Karpas-422 (cell line): Measurements from ENCODE around the gene HSPA12A. TPM values are rescaled to one million over a fixed set of nuclear protein-coding genes. Genes with fewer than 3 reads are reported as not detected.

ENCODE experiments used
- DNase-seq: peaks from one replicate; pipeline ENCODE4 v3.0.0-alpha.2; 2015
- H2AFZ ChIP-seq: fragments of 200-600 bp; sonication (generic); 2 replicates; pipeline ENCODE4 v1.6.1; 2014; ENCODE audit warnings: antibody characterized with exemption, low read length, mixed read lengths
- H3K27ac ChIP-seq: fragments of 200-600 bp; sonication (generic); 2 replicates; pipeline ENCODE4 v1.5.1; 2014; ENCODE audit warnings: mild to moderate bottlenecking, low read length, moderate library complexity
- H3K27me3 ChIP-seq: fragments of 200-600 bp; sonication (generic); 2 replicates; pipeline ENCODE4 v1.6.1; 2014; ENCODE audit warnings: low read length, mixed read lengths
- H3K36me3 ChIP-seq: fragments of 200-600 bp; sonication (generic); 2 replicates; pipeline ENCODE4 v1.6.1; 2014; ENCODE audit warnings: low read length, mixed read lengths; ENCODE audit not compliant: insufficient read depth
- H3K4me1 ChIP-seq: fragments of 200-600 bp; sonication (generic); 2 replicates; pipeline ENCODE4 v1.6.1; 2014; ENCODE audit warnings: mild to moderate bottlenecking, low read length, mixed read lengths
- H3K4me2 ChIP-seq: fragments of 200-600 bp; sonication (generic); 2 replicates; pipeline ENCODE4 v1.6.1; 2014; ENCODE audit warnings: low read length, low read depth, mild to moderate bottlenecking; ENCODE audit not compliant: poor library complexity, severe bottlenecking
- H3K4me3 ChIP-seq: fragments of 200-600 bp; sonication (generic); 2 replicates; pipeline ENCODE4 v1.5.1; 2014; ENCODE audit warnings: mild to moderate bottlenecking, antibody characterized with exemption, low read length, mixed read lengths
- H3K79me2 ChIP-seq: fragments of 200-600 bp; sonication (generic); 2 replicates; pipeline ENCODE4 v1.6.1; 2014; ENCODE audit warnings: mild to moderate bottlenecking, low read length, mixed read lengths
- H3K9ac ChIP-seq: fragments of 200-600 bp; sonication (generic); 2 replicates; pipeline ENCODE4 v1.6.0; 2014; ENCODE audit warnings: low read length
- H3K9me2 ChIP-seq: fragments of 200-600 bp; sonication (generic), shearing (Covaris generic); replicated peaks from 2 replicates; pipeline ENCODE4 v1.6.0; 2014; ENCODE audit warnings: mild to moderate bottlenecking, low read length, moderate library complexity; ENCODE audit not compliant: insufficient read depth
- H3K9me3 ChIP-seq: fragments of 300-700, 200-600 bp; sonication (generic); 2 replicates; pipeline ENCODE4 v1.6.1; 2014; ENCODE audit warnings: low read length, mixed read lengths
- H4K20me1 ChIP-seq: fragments of 200-600 bp; sonication (generic); 2 replicates; pipeline ENCODE4 v1.6.1; 2014; ENCODE audit warnings: mild to moderate bottlenecking, antibody characterized with exemption, low read length, low read depth; ENCODE audit not compliant: insufficient read depth
- total RNA-seq: library from RNA; depleted of rRNA; stranded (reverse); fragments of >200 nt; shearing (Covaris generic); gene quantifications from 2 replicates; pipeline ENCODE4 v1.2.3, GENCODE V29; 2014; ENCODE audit warnings: low replicate concordance

Gene HSPA12A
- total RNA-seq, 1 experiment from 2014 or later: 0.07 TPM

DNA sequence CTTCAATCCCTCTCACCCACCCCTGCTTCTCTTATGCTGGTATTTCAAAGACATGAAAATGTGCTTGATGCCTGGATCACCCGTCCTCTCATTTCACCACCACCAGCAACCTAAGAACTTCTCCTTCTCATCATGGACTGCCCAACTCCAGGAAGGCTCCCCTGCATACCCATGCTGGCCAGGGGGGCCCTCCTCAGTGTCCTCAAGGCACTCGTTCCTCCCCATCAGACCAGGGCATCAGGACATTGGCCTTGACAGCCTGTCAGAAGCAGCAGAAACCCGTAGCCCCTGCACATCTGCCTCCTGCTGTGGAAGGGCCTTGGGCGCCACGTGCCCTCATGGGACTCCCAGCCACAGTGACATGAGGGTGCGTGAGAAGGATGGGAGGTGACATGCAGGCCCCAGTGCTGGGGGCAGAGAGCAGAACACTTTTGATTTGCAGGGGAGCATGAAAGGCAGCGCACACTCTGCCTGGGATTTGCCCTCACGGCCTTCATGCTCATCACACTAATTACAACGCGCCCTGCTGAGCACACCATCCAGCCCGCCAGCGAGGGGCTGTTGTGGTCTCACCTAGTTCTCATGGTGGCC, 1.9 kb upstream of the HSPA12A start:
- Histone ChIP-seq H3K4me3 (no peak overlapping the region), H3K27ac (no peak overlapping the region), H3K9me3 (no peaks in the 10 kb centered on the region), H3K36me3 (no peaks in the 10 kb centered on the region), H3K27me3 (no peaks in the 10 kb centered on the region), H3K9ac (no peak overlapping the region), H3K4me1 (no peaks in the 10 kb centered on the region), H2AFZ (no peak overlapping the region), H3K4me2 (no peak overlapping the region), H3K9me2 (no peaks in the 10 kb centered on the region), H3K79me2 (no peaks in the 10 kb centered on the region), H4K20me1 (no peaks in the 10 kb centered on the region)
- DNase-seq: no peak

GRCh38 chr10:116743266-116744064, 1.1 kb upstream of the HSPA12A start:
- Histone ChIP-seq H3K4me1 (no peaks in the 10 kb centered on the region), H3K27me3 (no peaks in the 10 kb centered on the region), H3K79me2 (no peaks in the 10 kb centered on the region), H3K9me2 (no peaks in the 10 kb centered on the region), H3K4me2 (no peak overlapping the region), H4K20me1 (no peaks in the 10 kb centered on the region), H3K4me3 (no peak overlapping the region), H3K36me3 (no peaks in the 10 kb centered on the region), H2AFZ (no peak overlapping the region), H3K27ac (no peak overlapping the region), H3K9ac (no peak overlapping the region), H3K9me3 (no peaks in the 10 kb centered on the region)
- DNase-seq: no peak

DNA sequence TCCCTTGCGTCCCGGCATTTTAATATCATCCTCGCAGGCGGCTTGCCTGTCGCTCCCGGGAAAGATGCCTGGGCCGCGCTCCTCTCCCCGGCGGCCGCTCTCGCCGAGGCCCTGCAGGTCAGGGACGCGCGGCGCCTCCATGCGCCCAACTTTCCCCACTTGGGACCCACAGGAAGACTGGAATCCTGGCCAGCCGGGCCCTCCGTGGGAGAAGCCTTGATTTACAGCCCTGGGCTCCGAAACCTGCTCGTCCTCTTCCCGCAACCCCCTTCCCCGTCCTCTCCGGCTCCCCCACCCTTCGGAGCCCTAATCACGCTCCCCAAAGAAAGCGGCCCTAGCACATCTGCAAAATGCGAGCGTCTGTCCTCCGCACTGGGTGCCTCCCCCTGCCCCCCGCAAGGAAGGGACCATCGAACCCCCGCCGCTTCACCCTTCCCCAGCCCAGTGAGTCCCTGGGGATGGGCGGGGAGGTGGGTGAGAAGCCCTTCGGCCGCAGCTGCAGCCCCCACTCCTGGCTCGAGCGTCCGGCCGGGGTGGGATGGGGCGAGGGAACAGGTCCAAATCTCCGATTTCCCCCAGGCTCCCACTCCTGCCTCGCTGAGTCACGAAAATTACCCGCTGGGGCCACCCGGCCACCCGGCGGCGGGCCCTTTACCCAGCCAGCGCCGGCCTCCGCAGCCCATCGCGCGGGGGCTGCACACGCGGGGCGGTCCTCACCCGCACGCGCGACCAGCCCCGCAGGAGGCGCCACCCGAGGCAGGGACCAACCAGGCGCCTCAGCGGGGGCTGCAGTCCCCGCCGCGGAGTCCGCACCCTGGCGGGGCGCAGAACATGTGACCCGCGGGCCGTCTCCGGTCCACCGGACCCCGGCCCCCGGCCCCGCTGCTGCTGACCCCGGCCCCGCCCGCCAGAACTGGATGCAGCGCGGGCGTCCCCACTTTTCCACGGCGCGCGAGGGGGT, 695 bp downstream of the HSPA12A start:
- H4K20me1 ChIP-seq: no peaks in the 10 kb centered on the region
- DNase-seq: no peak
- no peak overlapping the region for H3K4me2 ChIP-seq
- H3K9me2 ChIP-seq: no peaks in the 10 kb centered on the region
- no peak overlapping the region for H2AFZ ChIP-seq
- no peak overlapping the region for H3K27ac ChIP-seq
- H3K4me3 ChIP-seq: no peak overlapping the region
- H3K4me1 ChIP-seq: no peaks in the 10 kb centered on the region
- H3K79me2 ChIP-seq: no peaks in the 10 kb centered on the region
- H3K9ac ChIP-seq: no peak overlapping the region
- no peaks in the 10 kb centered on the region for H3K9me3 ChIP-seq
- no peaks in the 10 kb centered on the region for H3K36me3 ChIP-seq
- no peaks in the 10 kb centered on the region for H3K27me3 ChIP-seq

- Histone ChIP-seq H4K20me1 (no peaks in the 10 kb centered on the region), H3K4me3 (no peak overlapping the region), H3K4me1 (no peaks in the 10 kb centered on the region), H3K36me3 (no peaks in the 10 kb centered on the region), H3K4me2 (no peak overlapping the region), H3K9ac (no peak overlapping the region), H3K9me3 (no peaks in the 10 kb centered on the region), H3K9me2 (no peaks in the 10 kb centered on the region), H3K79me2 (no peaks in the 10 kb centered on the region), H2AFZ (no peak overlapping the region), H3K27me3 (no peaks in the 10 kb centered on the region), H3K27ac (no peak overlapping the region)
- DNase-seq: no peak
Measured at GRCh38 chr10:116740971-116741370, 1.4 kb downstream of the HSPA12A start.

DNA sequence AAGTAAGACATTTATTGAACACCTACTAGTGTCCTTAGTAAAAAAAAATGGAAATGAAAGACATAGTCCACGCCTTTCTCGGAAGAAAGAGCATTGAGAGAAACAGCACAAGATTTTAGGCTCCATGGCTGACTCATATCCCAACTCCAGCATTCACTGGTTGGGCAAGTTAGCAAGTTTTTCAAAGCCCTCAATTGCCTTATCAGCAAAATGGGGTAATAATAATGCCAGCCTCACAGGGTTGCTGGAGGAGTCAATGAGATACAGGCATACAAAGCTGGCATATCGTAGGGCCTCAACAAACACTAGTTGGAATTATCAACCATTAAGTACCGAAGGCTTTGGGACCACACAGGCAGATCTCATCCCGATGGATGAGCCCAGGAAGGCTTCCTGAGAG, 4.0 kb downstream of the HSPA12A start:
- Histone ChIP-seq H3K27ac (no peak overlapping the region), H3K36me3 (no peaks in the 10 kb centered on the region), H4K20me1 (no peaks in the 10 kb centered on the region), H3K9me2 (no peaks in the 10 kb centered on the region), H3K4me2 (no peak overlapping the region), H2AFZ (no peak overlapping the region), H3K4me3 (no peak overlapping the region), H3K27me3 (no peaks in the 10 kb centered on the region), H3K4me1 (no peaks in the 10 kb centered on the region), H3K9ac (no peak overlapping the region), H3K9me3 (no peaks in the 10 kb centered on the region), H3K79me2 (no peaks in the 10 kb centered on the region)
- no peak for DNase-seq

- H3K4me1 ChIP-seq: no peaks in the 10 kb centered on the region
- no peak overlapping the region for H3K4me3 ChIP-seq
- H3K4me2 ChIP-seq: no peak overlapping the region
- H3K9me2 ChIP-seq: no peaks in the 10 kb centered on the region
- no peak overlapping the region for H2AFZ ChIP-seq
- H3K9me3 ChIP-seq: no peaks in the 10 kb centered on the region
- no peak for DNase-seq
- H3K36me3 ChIP-seq: no peaks in the 10 kb centered on the region
- no peak overlapping the region for H3K9ac ChIP-seq
- no peak overlapping the region for H3K27ac ChIP-seq
- H3K79me2 ChIP-seq: no peaks in the 10 kb centered on the region
- no peaks in the 10 kb centered on the region for H3K27me3 ChIP-seq
- H4K20me1 ChIP-seq: no peaks in the 10 kb centered on the region
Measured at GRCh38 chr10:116737627-116738327, 4.6 kb downstream of the HSPA12A start.

DNA sequence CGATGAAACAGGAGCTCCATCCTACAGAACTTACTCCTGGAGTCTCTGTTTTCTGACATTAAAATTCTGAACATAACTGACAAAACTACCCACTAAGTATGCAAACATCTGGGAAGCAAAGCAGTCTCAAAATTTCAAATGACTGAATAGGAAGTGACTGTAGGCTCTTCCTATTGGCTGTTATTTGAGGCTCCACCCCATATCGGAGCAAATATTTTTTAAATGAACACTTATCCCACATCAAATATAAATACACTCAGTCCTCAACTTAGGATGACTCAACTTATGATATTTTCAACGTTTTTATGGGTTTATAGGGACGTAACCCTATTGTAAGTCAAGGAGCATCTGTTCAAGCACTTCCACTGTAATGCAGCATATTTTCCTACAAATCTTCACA, 8.8 kb downstream of the HSPA12A start:
- Histone ChIP-seq H2AFZ (no peak overlapping the region), H3K4me3 (no peak overlapping the region), H3K36me3 (no peaks in the 10 kb centered on the region), H3K79me2 (no peaks in the 10 kb centered on the region), H3K4me1 (no peaks in the 10 kb centered on the region), H3K9ac (no peak overlapping the region), H3K9me2 (no peaks in the 10 kb centered on the region), H3K27me3 (no peaks in the 10 kb centered on the region), H3K9me3 (no peaks in the 10 kb centered on the region), H3K27ac (no peak overlapping the region), H4K20me1 (no peaks in the 10 kb centered on the region), H3K4me2 (no peak overlapping the region)
- DNase-seq: no peak
